ENCODE results near the gene OPCML. TPM values are rescaled to one million over a fixed set of nuclear protein-coding genes. Genes with fewer than 3 reads are reported as not detected.

The OPCML gene
- total RNA-seq, 1 experiment from 2014 or later: not detected

GRCh38 chr11:132886335-132886734 is 646.0 kb downstream of the OPCML start:
- CTCF ChIA-PET: no interaction called here
- intact Hi-C loops (cut with micrococcal nuclease; ENCODE audit: unreplicated experiment): no loop called here
- no peak for ATAC-seq
- Histone ChIP-seq H3K27me3 (ENCODE audit: control insufficient read depth, insufficient read depth, low read length) (no peaks in the 10 kb centered on the region), H3K4me1 (ENCODE audit: control insufficient read depth, insufficient read depth, low read length) (no peaks in the 10 kb centered on the region), H3K27ac (ENCODE audit: low read length) (no peak overlapping the region), H3K9me3 (ENCODE audit: control insufficient read depth, insufficient read depth, low read depth, low read length) (no peaks in the 10 kb centered on the region), H3K36me3 (ENCODE audit: control insufficient read depth, insufficient read depth, low read length) (no peaks in the 10 kb centered on the region), H3K4me3 (ENCODE audit: low read depth in 2 of 2, low read length in 2 of 2) (no peak overlapping the region)
- POLR2A ChIA-PET: no interaction called here
- no TSS peak for BruUV-seq (replicated peaks)
- no peak for DNase-seq (ENCODE audit: low read depth, low spot score)
- TF ChIP-seq POLR2AphosphoS5 (IDR thresholded peaks at IDR 0.05; ENCODE audit: low read depth, low read length): no peak
- no peak for TF ChIP-seq SIN3A (IDR thresholded peaks at IDR 0.05; ENCODE audit: borderline replicate concordance, insufficient read depth, low read depth, low read length)
- no peak for TF ChIP-seq REST (IDR thresholded peaks at IDR 0.05; ENCODE audit: insufficient read depth in 1 of 2, low read depth in 2 of 2, low read length in 1 of 2)
- no peak for TF ChIP-seq TCF7L2 (IDR thresholded peaks at IDR 0.05; ENCODE audit: low read depth, low read length)
- TF ChIP-seq CTCF (IDR thresholded peaks at IDR 0.05): no peak
- in situ Hi-C loops (cut with HindIII; ENCODE audit: low pct_unique_long_range_greater_than_20kb, low sequenced_read_pairs): no loop called here

- Histone ChIP-seq H3K4me3 (ENCODE audit: low read depth in 2 of 2, low read length in 2 of 2) (no peak overlapping the region), H3K4me1 (ENCODE audit: control insufficient read depth, insufficient read depth, low read length) (no peaks in the 10 kb centered on the region), H3K36me3 (ENCODE audit: control insufficient read depth, insufficient read depth, low read length) (no peaks in the 10 kb centered on the region), H3K27ac (ENCODE audit: low read length) (no peak overlapping the region), H3K9me3 (ENCODE audit: control insufficient read depth, insufficient read depth, low read depth, low read length) (no peaks in the 10 kb centered on the region), H3K27me3 (ENCODE audit: control insufficient read depth, insufficient read depth, low read length) (no peaks in the 10 kb centered on the region)
- in situ Hi-C loops (cut with HindIII; ENCODE audit: low pct_unique_long_range_greater_than_20kb, low sequenced_read_pairs) (no loop called here), intact Hi-C loops (cut with micrococcal nuclease; ENCODE audit: unreplicated experiment) (no loop called here)
- TF ChIP-seq CTCF (IDR thresholded peaks at IDR 0.05) (no peak), POLR2AphosphoS5 (IDR thresholded peaks at IDR 0.05; ENCODE audit: low read depth, low read length) (no peak)
- DNase-seq (ENCODE audit: low read depth, low spot score) (no peak), ATAC-seq (no peak)
- ChIA-PET CTCF (no interaction called here), POLR2A (no interaction called here)
- no TSS peak for BruUV-seq (replicated peaks)
Observed at GRCh38 chr11:132883241-132883640, 649.1 kb downstream of the OPCML start.

GRCh38 chr11:132881622-132882021 is 650.7 kb downstream of the OPCML start:
- TF ChIP-seq CTCF (IDR thresholded peaks at IDR 0.05) (no peak), POLR2AphosphoS5 (IDR thresholded peaks at IDR 0.05; ENCODE audit: low read depth, low read length) (no peak), REST (IDR thresholded peaks at IDR 0.05; ENCODE audit: insufficient read depth in 1 of 2, low read depth in 2 of 2, low read length in 1 of 2) (no peak)
- CTCF ChIA-PET: no interaction called here
- H3K4me3 ChIP-seq (ENCODE audit: low read depth in 2 of 2, low read length in 2 of 2): no peak overlapping the region
- H3K36me3 ChIP-seq (ENCODE audit: control insufficient read depth, insufficient read depth, low read length): no peaks in the 10 kb centered on the region
- DNase-seq (ENCODE audit: low read depth, low spot score) (no peak), ATAC-seq (no peak)
- no peaks in the 10 kb centered on the region for H3K4me1 ChIP-seq (ENCODE audit: control insufficient read depth, insufficient read depth, low read length)
- POLR2A ChIA-PET: no interaction called here
- intact Hi-C loops (cut with micrococcal nuclease; ENCODE audit: unreplicated experiment): no loop called here
- H3K27ac ChIP-seq (ENCODE audit: low read length): no peak overlapping the region
- H3K27me3 ChIP-seq (ENCODE audit: control insufficient read depth, insufficient read depth, low read length): no peaks in the 10 kb centered on the region
- BruUV-seq (replicated peaks): no TSS peak
- 0 out of 2 replicates have a peak, but pooled peaks cover 2% of the 10 kb centered on the region for H3K9me3 ChIP-seq (ENCODE audit: control insufficient read depth, insufficient read depth, low read depth, low read length)
- in situ Hi-C loops (cut with HindIII; ENCODE audit: low pct_unique_long_range_greater_than_20kb, low sequenced_read_pairs): no loop called here
